Measurements from ENCODE around the gene DHCR24. TPM values are rescaled to one million over a fixed set of nuclear protein-coding genes. Genes with fewer than 3 reads are reported as not detected.

DHCR24 gene
- total and polyA plus RNA-seq, 2 of the 13 experiments (the other 11 are each of a cell fraction or from before 2014, with no cell fraction given), result 374 to 448 TPM

DNA sequence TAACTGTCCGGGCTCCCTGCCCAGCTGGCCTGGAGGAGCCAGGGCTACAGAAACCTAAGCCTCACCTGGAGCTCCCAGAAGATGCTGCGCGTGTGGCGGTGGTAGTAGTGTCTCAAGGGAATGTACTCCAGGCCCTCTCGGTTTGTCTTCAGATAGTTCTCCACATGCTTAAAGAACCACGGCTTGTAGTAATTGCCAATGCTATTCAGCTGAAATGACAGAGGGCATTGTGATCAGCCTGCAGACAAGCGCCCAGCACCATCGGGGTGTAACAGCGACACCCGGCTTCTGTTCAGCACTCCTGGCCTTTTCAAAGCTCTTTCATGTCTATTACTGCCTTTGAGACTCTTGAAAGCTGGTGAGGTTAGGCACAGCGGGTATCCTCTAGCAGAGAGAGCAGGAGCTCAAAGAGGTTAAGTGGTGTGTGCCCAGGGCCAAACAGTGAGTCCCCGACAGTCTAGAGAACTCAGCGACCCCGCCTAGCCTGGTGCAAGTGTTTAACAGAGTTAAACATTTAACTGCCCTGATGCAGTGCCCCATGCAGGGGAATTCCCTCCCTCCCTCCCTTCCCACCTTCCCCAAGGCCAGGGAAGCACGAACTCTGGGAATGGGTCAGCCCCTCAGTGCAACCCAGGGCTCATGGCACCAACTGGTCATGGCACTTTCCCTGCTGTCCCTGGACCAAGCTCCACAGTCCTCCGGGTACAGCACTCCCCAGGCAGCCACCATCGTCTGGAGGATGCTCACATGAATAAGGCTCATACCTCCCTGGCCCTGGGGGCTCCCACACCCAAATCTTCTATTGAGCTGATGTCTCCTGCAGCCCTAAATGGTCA, 21.5 kb downstream of the DHCR24 start (continued):
- TF ChIP-seq, protein P1, sequence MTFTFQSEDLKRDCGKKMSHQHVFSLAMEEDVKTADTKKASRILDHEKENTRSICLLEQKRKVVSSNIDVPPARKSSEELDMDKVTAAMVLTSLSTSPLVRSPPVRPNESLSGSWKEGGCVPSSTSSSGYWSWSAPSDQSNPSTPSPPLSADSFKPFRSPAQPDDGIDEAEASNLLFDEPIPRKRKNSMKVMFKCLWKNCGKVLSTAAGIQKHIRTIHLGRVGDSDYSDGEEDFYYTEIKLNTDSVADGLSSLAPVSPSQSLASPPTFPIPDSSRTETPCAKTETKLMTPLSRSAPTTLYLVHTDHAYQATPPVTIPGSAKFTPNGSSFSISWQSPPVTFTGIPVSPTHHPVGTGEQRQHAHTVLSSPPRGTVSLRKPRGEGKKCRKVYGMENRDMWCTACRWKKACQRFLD (CRISPR knock-in tag; IDR thresholded peaks at IDR 0.05; ENCODE audit: borderline replicate concordance), result no peak
- TF ChIP-seq, protein P2, sequence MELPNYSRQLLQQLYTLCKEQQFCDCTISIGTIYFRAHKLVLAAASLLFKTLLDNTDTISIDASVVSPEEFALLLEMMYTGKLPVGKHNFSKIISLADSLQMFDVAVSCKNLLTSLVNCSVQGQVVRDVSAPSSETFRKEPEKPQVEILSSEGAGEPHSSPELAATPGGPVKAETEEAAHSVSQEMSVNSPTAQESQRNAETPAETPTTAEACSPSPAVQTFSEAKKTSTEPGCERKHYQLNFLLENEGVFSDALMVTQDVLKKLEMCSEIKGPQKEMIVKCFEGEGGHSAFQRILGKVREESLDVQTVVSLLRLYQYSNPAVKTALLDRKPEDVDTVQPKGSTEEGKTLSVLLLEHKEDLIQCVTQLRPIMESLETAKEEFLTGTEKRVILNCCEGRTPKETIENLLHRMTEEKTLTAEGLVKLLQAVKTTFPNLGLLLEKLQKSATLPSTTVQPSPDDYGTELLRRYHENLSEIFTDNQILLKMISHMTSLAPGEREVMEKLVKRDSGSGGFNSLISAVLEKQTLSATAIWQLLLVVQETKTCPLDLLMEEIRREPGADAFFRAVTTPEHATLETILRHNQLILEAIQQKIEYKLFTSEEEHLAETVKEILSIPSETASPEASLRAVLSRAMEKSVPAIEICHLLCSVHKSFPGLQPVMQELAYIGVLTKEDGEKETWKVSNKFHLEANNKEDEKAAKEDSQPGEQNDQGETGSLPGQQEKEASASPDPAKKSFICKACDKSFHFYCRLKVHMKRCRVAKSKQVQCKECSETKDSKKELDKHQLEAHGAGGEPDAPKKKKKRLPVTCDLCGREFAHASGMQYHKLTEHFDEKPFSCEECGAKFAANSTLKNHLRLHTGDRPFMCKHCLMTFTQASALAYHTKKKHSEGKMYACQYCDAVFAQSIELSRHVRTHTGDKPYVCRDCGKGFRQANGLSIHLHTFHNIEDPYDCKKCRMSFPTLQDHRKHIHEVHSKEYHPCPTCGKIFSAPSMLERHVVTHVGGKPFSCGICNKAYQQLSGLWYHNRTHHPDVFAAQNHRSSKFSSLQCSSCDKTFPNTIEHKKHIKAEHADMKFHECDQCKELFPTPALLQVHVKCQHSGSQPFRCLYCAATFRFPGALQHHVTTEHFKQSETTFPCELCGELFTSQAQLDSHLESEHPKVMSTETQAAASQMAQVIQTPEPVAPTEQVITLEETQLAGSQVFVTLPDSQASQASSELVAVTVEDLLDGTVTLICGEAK (IDR thresholded peaks at IDR 0.05), result no peak
- TF ChIP-seq, protein P2 (CRISPR knock-in tag; IDR thresholded peaks at IDR 0.05), result no peak; the same call in 1 of the 2 replicates
- TF ChIP-seq RFX5 (IDR thresholded peaks at IDR 0.05; ENCODE audit: low read depth, low read length) (no peak), ZNF430 (CRISPR knock-in tag; IDR thresholded peaks at IDR 0.05) (no peak), ZFP36 (IDR thresholded peaks at IDR 0.05; ENCODE audit: borderline replicate concordance, low read depth, low read length, partially characterized antibody) (no peak), ZNF17 (CRISPR knock-in tag; IDR thresholded peaks at IDR 0.05) (no peak), HCFC1 (IDR thresholded peaks at IDR 0.05; ENCODE audit: low read depth, low read length) (no peak), SP4 (CRISPR knock-in tag; IDR thresholded peaks at IDR 0.05) (0 out of 2 replicates have a peak, but pooled peaks have one; percentile 12), FLYWCH1 (CRISPR knock-in tag; IDR thresholded peaks at IDR 0.05) (no peak)
- TF ChIP-seq, protein P3, sequence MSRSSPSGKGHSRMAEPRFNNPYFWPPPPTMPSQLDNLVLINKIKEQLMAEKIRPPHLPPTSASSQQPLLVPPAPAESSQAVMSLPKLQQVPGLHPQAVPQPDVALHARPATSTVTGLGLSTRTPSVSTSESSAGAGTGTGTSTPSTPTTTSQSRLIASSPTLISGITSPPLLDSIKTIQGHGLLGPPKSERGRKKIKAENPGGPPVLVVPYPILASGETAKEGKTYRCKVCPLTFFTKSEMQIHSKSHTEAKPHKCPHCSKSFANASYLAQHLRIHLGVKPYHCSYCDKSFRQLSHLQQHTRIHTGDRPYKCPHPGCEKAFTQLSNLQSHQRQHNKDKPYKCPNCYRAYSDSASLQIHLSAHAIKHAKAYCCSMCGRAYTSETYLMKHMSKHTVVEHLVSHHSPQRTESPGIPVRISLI (CRISPR knock-in tag; IDR thresholded peaks at IDR 0.05; ENCODE audit: borderline replicate concordance), result no peak; the same call in 1 of the 2 replicates
- TF ChIP-seq, protein P4, sequence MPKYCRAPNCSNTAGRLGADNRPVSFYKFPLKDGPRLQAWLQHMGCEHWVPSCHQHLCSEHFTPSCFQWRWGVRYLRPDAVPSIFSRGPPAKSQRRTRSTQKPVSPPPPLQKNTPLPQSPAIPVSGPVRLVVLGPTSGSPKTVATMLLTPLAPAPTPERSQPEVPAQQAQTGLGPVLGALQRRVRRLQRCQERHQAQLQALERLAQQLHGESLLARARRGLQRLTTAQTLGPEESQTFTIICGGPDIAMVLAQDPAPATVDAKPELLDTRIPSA (CRISPR knock-in tag; IDR thresholded peaks at IDR 0.05; ENCODE audit: borderline replicate concordance), result no peak
- TF ChIP-seq, protein P5, sequence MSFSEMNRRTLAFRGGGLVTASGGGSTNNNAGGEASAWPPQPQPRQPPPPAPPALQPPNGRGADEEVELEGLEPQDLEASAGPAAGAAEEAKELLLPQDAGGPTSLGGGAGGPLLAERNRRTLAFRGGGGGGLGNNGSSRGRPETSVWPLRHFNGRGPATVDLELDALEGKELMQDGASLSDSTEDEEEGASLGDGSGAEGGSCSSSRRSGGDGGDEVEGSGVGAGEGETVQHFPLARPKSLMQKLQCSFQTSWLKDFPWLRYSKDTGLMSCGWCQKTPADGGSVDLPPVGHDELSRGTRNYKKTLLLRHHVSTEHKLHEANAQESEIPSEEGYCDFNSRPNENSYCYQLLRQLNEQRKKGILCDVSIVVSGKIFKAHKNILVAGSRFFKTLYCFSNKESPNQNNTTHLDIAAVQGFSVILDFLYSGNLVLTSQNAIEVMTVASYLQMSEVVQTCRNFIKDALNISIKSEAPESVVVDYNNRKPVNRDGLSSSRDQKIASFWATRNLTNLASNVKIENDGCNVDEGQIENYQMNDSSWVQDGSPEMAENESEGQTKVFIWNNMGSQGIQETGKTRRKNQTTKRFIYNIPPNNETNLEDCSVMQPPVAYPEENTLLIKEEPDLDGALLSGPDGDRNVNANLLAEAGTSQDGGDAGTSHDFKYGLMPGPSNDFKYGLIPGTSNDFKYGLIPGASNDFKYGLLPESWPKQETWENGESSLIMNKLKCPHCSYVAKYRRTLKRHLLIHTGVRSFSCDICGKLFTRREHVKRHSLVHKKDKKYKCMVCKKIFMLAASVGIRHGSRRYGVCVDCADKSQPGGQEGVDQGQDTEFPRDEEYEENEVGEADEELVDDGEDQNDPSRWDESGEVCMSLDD (CRISPR knock-in tag; IDR thresholded peaks at IDR 0.05; ENCODE audit: borderline replicate concordance), result no peak

All from HepG2 (cell line).